Esophagus squamous epithelium (tissue), 4 donors: ENCODE results near the gene ZNF586.

Experiments
- CTCF ChIP-seq, 6 experiments: fragments of 450-650 bp in 4 of 6; fragments of 200-600 bp in 2 of 6; sonication (generic) in 2 of 6; IDR thresholded peaks; one replicate each; pipeline ENCODE4 v1.5.1; 2016 to 2019; ENCODE audit warnings: antibody characterized with exemption in 6 of 6, mild to moderate bottlenecking in 4 of 6, moderate library complexity in 4 of 6
- POLR2A ChIP-seq, 4 donors: fragments of 450-650 bp; IDR thresholded peaks; one replicate each; pipeline ENCODE4 v1.6.1; 2017; ENCODE audit warnings: antibody characterized with exemption in 4 of 4, mild to moderate bottlenecking in 4 of 4, moderate library complexity in 3 of 4

- no peak for TF ChIP-seq CTCF (IDR thresholded peaks at IDR 0.05)
- TF ChIP-seq POLR2A (IDR thresholded peaks at IDR 0.05), result no peak
Observed at GRCh38 chr19:57820599-57820998, 51.1 kb downstream of the ZNF586 start.
